ENCODE measurements around the gene DYNLT4. TPM values are rescaled to one million over a fixed set of nuclear protein-coding genes. Genes with fewer than 3 reads are reported as not detected.
A peak's percentile ranks its signal among the peaks of the same experiment; 100 is the strongest.

Gene DYNLT4
- total RNA-seq, 6 donors from 2014 or later: 1.2 to 38.8 (median 10.9) TPM

- DNase-seq (no peak), ATAC-seq (ENCODE audit: low FRiP score in 2 of 2) (no peak)
- Histone ChIP-seq H3K27ac (no peak within 1 kb of the TSS), H3K4me1 (peaks cover 19 to 33% (median 32%) of the 10 kb centered on the region in 4 donors), H3K27me3 (no peaks in the 10 kb centered on the region), H3K4me3 (no peak within 1 kb of the TSS), H3K36me3 (no peaks in the 10 kb centered on the region), H3K9me3 (no peaks in the 10 kb centered on the region)
- WGBS, 2 donors: 86 to 88% methylated on average over 6 to 9 of the region's 9 CpGs
- no peak for TF ChIP-seq POLR2A (IDR thresholded peaks at IDR 0.05)
- no peak for TF ChIP-seq POLR2AphosphoS5 (IDR thresholded peaks at IDR 0.05)
- no peak for TF ChIP-seq EP300 (IDR thresholded peaks at IDR 0.05)
- no peak for TF ChIP-seq CTCF (IDR thresholded peaks at IDR 0.05)
Measured at GRCh38 chr1:44788120-44788860, 18.9 kb downstream of the DYNLT4 start, which contains the start of gene BEST4. Gene BEST4 (minus strand): TSS chr1:44788170. CDS start chr1:44787705, 465 bp downstream.

GRCh38 chr1:44787506-44787905, 19.6 kb downstream of the DYNLT4 start:
- no peak for DNase-seq
- no peaks in the 10 kb centered on the region for H3K36me3 ChIP-seq
- ATAC-seq (ENCODE audit: low FRiP score in 2 of 2): no peak
- TF ChIP-seq POLR2AphosphoS5 (IDR thresholded peaks at IDR 0.05): no peak
- no peak for TF ChIP-seq POLR2A (IDR thresholded peaks at IDR 0.05)
- no peak for TF ChIP-seq EP300 (IDR thresholded peaks at IDR 0.05)
- TF ChIP-seq CTCF (IDR thresholded peaks at IDR 0.05): no peak
- no peaks in the 10 kb centered on the region for H3K9me3 ChIP-seq
- 90 to 94% methylated on average over 10 of the region's 10 CpGs for WGBS, 2 donors
- no peak overlapping the region for H3K4me3 ChIP-seq
- no peak overlapping the region for H3K27ac ChIP-seq
- H3K4me1 ChIP-seq: peaks cover 19 to 33% (median 32%) of the 10 kb centered on the region in 4 donors
- H3K27me3 ChIP-seq: no peaks in the 10 kb centered on the region

- Histone ChIP-seq H3K36me3 (peaks cover 0 to 5% (median 0%) of the 10 kb centered on the region in 4 donors), H3K27ac (peak overlapping the region in 3 of 4 donors; percentile 22 to 72 (median 68)), H3K4me1 (peaks cover 19 to 33% (median 32%) of the 10 kb centered on the region in 4 donors), H3K27me3 (no peaks in the 10 kb centered on the region), H3K9me3 (no peaks in the 10 kb centered on the region), H3K4me3 (peak overlapping the region in 2 of 4 donors; percentile 50 to 52)
- ATAC-seq (ENCODE audit: low FRiP score in 2 of 2): no peak
- WGBS, 2 donors: 78 to 80% methylated on average over 9 of the region's 9 CpGs
- DNase-seq: no peak
- TF ChIP-seq EP300 (IDR thresholded peaks at IDR 0.05) (no peak), POLR2A (IDR thresholded peaks at IDR 0.05) (no peak), CTCF (IDR thresholded peaks at IDR 0.05) (no peak), POLR2AphosphoS5 (IDR thresholded peaks at IDR 0.05) (no peak)
Measured at GRCh38 chr1:44786841-44787426, 20.2 kb downstream of the DYNLT4 start.

GRCh38 chr1:44786138-44786840, 20.9 kb downstream of the DYNLT4 start:
- H3K27me3 ChIP-seq: no peaks in the 10 kb centered on the region
- H3K4me3 ChIP-seq: peak overlapping the region; percentile 4 to 55 (median 51)
- peak; percentile 84 to 93 for DNase-seq
- 21 to 28% methylated on average over 7 to 18 of the region's 49 CpGs for WGBS, 2 donors
- TF ChIP-seq CTCF (IDR thresholded peaks at IDR 0.05): peak; percentile 98 to 99 (median 98)
- peak in 1 of 2 donors; percentile 16 for TF ChIP-seq POLR2AphosphoS5 (IDR thresholded peaks at IDR 0.05)
- no peak for TF ChIP-seq EP300 (IDR thresholded peaks at IDR 0.05)
- peak in 1 of 4 donors; percentile 19 for TF ChIP-seq POLR2A (IDR thresholded peaks at IDR 0.05)
- ATAC-seq (ENCODE audit: low FRiP score in 2 of 2): peak; percentile 88 to 90
- H3K36me3 ChIP-seq: peaks cover 0 to 10% (median under 1%) of the 10 kb centered on the region in 4 donors
- no peaks in the 10 kb centered on the region for H3K9me3 ChIP-seq
- peak overlapping the region; percentile 8 to 72 (median 45) for H3K27ac ChIP-seq
- peaks cover 19 to 33% (median 32%) of the 10 kb centered on the region in 4 donors for H3K4me1 ChIP-seq
